Measurements from ENCODE around the gene FOXP4. TPM values are rescaled to one million over a fixed set of nuclear protein-coding genes. Genes with fewer than 3 reads are reported as not detected.

FOXP4 gene
- total RNA-seq, 1 donor from 2014 or later = 91.0 TPM

GRCh38 chr6:41546866-41547798 lies 951 bp downstream of the FOXP4 start:
- peak overlapping the region; percentile 96 for H3K4me3 Mint-ChIP-seq
- DNase-seq (ENCODE audit: low spot score in 2 of 2, unreplicated experiment in 2 of 2) = peak in 1 of 2 experiments; percentile 58
- peaks cover 54% of the 10 kb centered on the region for H3K4me1 Mint-ChIP-seq
- no peak for TF ChIP-seq CTCF (IDR thresholded peaks at IDR 0.05; ENCODE audit: unreplicated experiment)
- H3K27ac Mint-ChIP-seq = peak overlapping the region; percentile 92
- H3K36me3 Mint-ChIP-seq = peaks cover 5% of the 10 kb centered on the region
- H3K27me3 Mint-ChIP-seq (ENCODE audit: low read depth) = no peaks in the 10 kb centered on the region
- no peaks in the 10 kb centered on the region for H3K9me3 Mint-ChIP-seq

GRCh38 chr6:41547799-41548097 lies 1.6 kb downstream of the FOXP4 start:
- peaks cover 54% of the 10 kb centered on the region for H3K4me1 Mint-ChIP-seq

GRCh38 chr6:41548098-41548840 lies 2.1 kb downstream of the FOXP4 start:
- H3K36me3 Mint-ChIP-seq = peaks cover 6% of the 10 kb centered on the region
- no peak for TF ChIP-seq CTCF (IDR thresholded peaks at IDR 0.05; ENCODE audit: unreplicated experiment)
- H3K27me3 Mint-ChIP-seq (ENCODE audit: low read depth) = no peaks in the 10 kb centered on the region
- no peaks in the 10 kb centered on the region for H3K9me3 Mint-ChIP-seq
- peak in 1 of 2 experiments; percentile 48 for DNase-seq (ENCODE audit: low spot score in 2 of 2, unreplicated experiment in 2 of 2)
- peak overlapping the region; percentile 96 for H3K4me3 Mint-ChIP-seq
- peaks cover 55% of the 10 kb centered on the region for H3K4me1 Mint-ChIP-seq
- no peak overlapping the region for H3K27ac Mint-ChIP-seq

More at GRCh38 chr6:41547799-41548097, 1.6 kb downstream of the FOXP4 start:
- DNase-seq (ENCODE audit: low spot score in 2 of 2, unreplicated experiment in 2 of 2) = no peak
- TF ChIP-seq CTCF (IDR thresholded peaks at IDR 0.05; ENCODE audit: unreplicated experiment) = no peak
- no peaks in the 10 kb centered on the region for H3K27me3 Mint-ChIP-seq (ENCODE audit: low read depth)
- H3K9me3 Mint-ChIP-seq = no peaks in the 10 kb centered on the region
- no peak overlapping the region for H3K27ac Mint-ChIP-seq
- peak overlapping the region; percentile 96 for H3K4me3 Mint-ChIP-seq
- H3K36me3 Mint-ChIP-seq = peaks cover 6% of the 10 kb centered on the region

GRCh38 chr6:41548841-41549642 lies 2.9 kb downstream of the FOXP4 start:
- Mint-ChIP-seq H3K27me3 (ENCODE audit: low read depth) (no peaks in the 10 kb centered on the region), H3K4me3 (peak overlapping the region; percentile 96), H3K9me3 (no peaks in the 10 kb centered on the region), H3K4me1 (peaks cover 53% of the 10 kb centered on the region), H3K27ac (no peak overlapping the region), H3K36me3 (peaks cover 6% of the 10 kb centered on the region)
- DNase-seq (ENCODE audit: low spot score in 2 of 2, unreplicated experiment in 2 of 2) = no peak
- no peak for TF ChIP-seq CTCF (IDR thresholded peaks at IDR 0.05; ENCODE audit: unreplicated experiment)

GRCh38 chr6:41549673-41550072 lies 3.5 kb downstream of the FOXP4 start:
- H3K36me3 Mint-ChIP-seq = peaks cover 6% of the 10 kb centered on the region

More at GRCh38 chr6:41549673-41550072, 3.5 kb downstream of the FOXP4 start:
- no peak for DNase-seq (ENCODE audit: low spot score in 2 of 2, unreplicated experiment in 2 of 2)
- no peaks in the 10 kb centered on the region for H3K9me3 Mint-ChIP-seq
- H3K4me1 Mint-ChIP-seq = peaks cover 51% of the 10 kb centered on the region
- no peak for TF ChIP-seq CTCF (IDR thresholded peaks at IDR 0.05; ENCODE audit: unreplicated experiment)
- H3K27ac Mint-ChIP-seq = peak overlapping the region; percentile 40
- no peaks in the 10 kb centered on the region for H3K27me3 Mint-ChIP-seq (ENCODE audit: low read depth)
- H3K4me3 Mint-ChIP-seq = peak overlapping the region; percentile 96

All from mesothelial cell of epicardium (in vitro differentiated cells).